GM23338 (cell line): ENCODE measurements around the gene PFN1. TPM values are rescaled to one million over a fixed set of nuclear protein-coding genes. Genes with fewer than 3 reads are reported as not detected.

Experiments used
- ATAC-seq: fragments of 200-7000 bp; cut with Tn5 transposase; 3 replicates; pipeline ENCODE4 v1.9.1; 2020
- DNase-seq: peaks from one replicate; pipeline ENCODE4 v3.0.0-alpha.2; 2015; ENCODE audit warnings: low spot score
- H2AFZ ChIP-seq: fragments of 200-600 bp; sonication (generic); 2 replicates; pipeline ENCODE4 v1.8.0; 2016; ENCODE audit warnings: antibody characterized with exemption, mild to moderate bottlenecking, moderate library complexity
- H3F3A ChIP-seq: fragments of 200-600 bp; sonication (generic); replicated peaks from 2 replicates; pipeline ENCODE4 v1.8.0; 2017; ENCODE audit warnings: antibody characterized with exemption, mixed run types, low read depth
- H3K27ac ChIP-seq: fragments of 200-600 bp; sonication (generic); 2 replicates; pipeline ENCODE4 v1.6.1; 2016; ENCODE audit warnings: low read depth
- H3K27me3 ChIP-seq: fragments of 200-600 bp; sonication (generic); 2 replicates; pipeline ENCODE4 v1.8.0; 2016; ENCODE audit warnings: mild to moderate bottlenecking, mixed run types, moderate library complexity; ENCODE audit not compliant: insufficient read depth
- H3K36me3 ChIP-seq: fragments of 200-600 bp; sonication (generic); 2 replicates; pipeline ENCODE4 v1.8.0; 2016; ENCODE audit warnings: mild to moderate bottlenecking; ENCODE audit not compliant: insufficient read depth
- H3K4me1 ChIP-seq: fragments of 200-600 bp; sonication (generic); 2 replicates; pipeline ENCODE4 v1.8.0; 2016; ENCODE audit warnings: mild to moderate bottlenecking, moderate library complexity; ENCODE audit not compliant: insufficient read depth
- H3K4me2 ChIP-seq: fragments of 200-600 bp; sonication (generic); 2 replicates; pipeline ENCODE4 v1.7.1; 2017; ENCODE audit warnings: mixed run types
- H3K4me3 ChIP-seq: fragments of 200-600 bp; sonication (generic); 2 replicates; pipeline ENCODE4 v1.6.1; 2016; ENCODE audit warnings: mixed run types
- H3K79me2 ChIP-seq: fragments of 200-600 bp; sonication (generic); replicated peaks from 2 replicates; pipeline ENCODE4 v1.8.0; 2017; ENCODE audit warnings: mild to moderate bottlenecking; ENCODE audit not compliant: insufficient read depth
- H3K9me2 ChIP-seq: fragments of 200-600 bp; sonication (generic); 2 replicates; pipeline ENCODE4 v1.8.0; 2017; ENCODE audit not compliant: insufficient read depth
- H4K20me1 ChIP-seq: fragments of 200-600 bp; sonication (generic); replicated peaks from 2 replicates; pipeline ENCODE4 v1.8.0; 2017; ENCODE audit warnings: mild to moderate bottlenecking; ENCODE audit not compliant: insufficient read depth
- H3K27ac Mint-ChIP-seq: 2 replicates; pipeline ENCODE4 v1.8.0; 2020; ENCODE audit warnings: inconsistent platforms, mild to moderate bottlenecking, moderate library complexity, mixed read lengths
- H3K27me3 Mint-ChIP-seq: 3 replicates; pipeline ENCODE4 v1.8.0; 2022; ENCODE audit warnings: low read depth, mild to moderate bottlenecking, moderate library complexity, mixed read lengths, inconsistent platforms; ENCODE audit not compliant: insufficient read depth, poor library complexity
- H3K36me3 Mint-ChIP-seq: 3 replicates; pipeline ENCODE4 v1.8.0; 2021; ENCODE audit warnings: low read depth, mild to moderate bottlenecking, inconsistent platforms, moderate library complexity, mixed read lengths
- H3K4me1 Mint-ChIP-seq: 3 replicates; pipeline ENCODE4 v1.8.0; 2020; ENCODE audit warnings: mild to moderate bottlenecking, inconsistent platforms, mixed read lengths
- H3K4me3 Mint-ChIP-seq: 3 replicates; pipeline ENCODE4 v1.8.0; 2021; ENCODE audit warnings: moderate library complexity, mild to moderate bottlenecking, inconsistent platforms, mixed read lengths
- H3K9me3 Mint-ChIP-seq: 3 replicates; pipeline ENCODE4 v1.8.0; 2020; ENCODE audit warnings: moderate library complexity, mild to moderate bottlenecking, inconsistent platforms, mixed read lengths
- CREB1 ChIP-seq: fragments of 250-450 bp; sonication (Bioruptor Pico); IDR thresholded peaks from 2 replicates; pipeline ENCODE4 v1.5.0; 2020; ENCODE audit warnings: low read depth, mild to moderate bottlenecking, moderate library complexity
- CTCF ChIP-seq, 2 experiments: fragments of 200-600 bp in 1 of 2; sonication (generic) in 1 of 2; conservative IDR thresholded peaks; 2 replicates each; pipeline versions ENCODE4 v1.5.1 to v1.6.1; 2016 to 2017; ENCODE audit warnings: antibody characterized with exemption in 2 of 2, low read depth in 2 of 2, mild to moderate bottlenecking in 2 of 2, moderate library complexity in 1 of 2
- EZH2 ChIP-seq: fragments of 200-600 bp; sonication (generic); IDR thresholded peaks from one replicate; pipeline ENCODE4 v1.8.0; 2017; ENCODE audit warnings: antibody characterized with exemption, mild to moderate bottlenecking, low read depth; ENCODE audit not compliant: unreplicated experiment
- JUNB ChIP-seq: IDR thresholded peaks from one replicate; pipeline ENCODE4 v1.6.1; 2016; ENCODE audit warnings: antibody characterized with exemption; ENCODE audit not compliant: unreplicated experiment
- NANOG ChIP-seq: IDR thresholded peaks from 2 replicates; pipeline ENCODE4 v1.6.1; 2016; ENCODE audit warnings: antibody characterized with exemption, borderline replicate concordance
- REST ChIP-seq: IDR thresholded peaks from one replicate; pipeline ENCODE4 v1.6.1; 2018; ENCODE audit warnings: antibody characterized with exemption; ENCODE audit not compliant: unreplicated experiment
- polyA plus RNA-seq: library from polyadenylated mRNA; unstranded; fragments of >200 nt; fragmentation: Nextera tagmentation; extraction: Ambion mirVana; gene quantifications from 2 replicates; pipeline ENCODE4 v1.2.1, GENCODE V29; 2016
- total RNA-seq: library from RNA; depleted of rRNA; stranded (reverse); fragments of >200 nt; shearing (Covaris generic); gene quantifications from 2 replicates; pipeline ENCODE4 v1.2.3, GENCODE V29; 2014

The PFN1 gene
- total and polyA plus RNA-seq, 2 experiments from 2014 or later: 2,002 to 3,709 TPM

GRCh38 chr17:4899341-4900230 lies 48.7 kb downstream of the PFN1 start, which contains the start of gene C17orf107:
C17orf107 (plus strand) TSS chr17:4899536; CDS start chr17:4899763, 227 bp downstream.
- Histone ChIP-seq H3K4me2 (peak within 1 kb of the TSS; percentile 95), H4K20me1 (no peaks in the 10 kb centered on the region), H3K4me1 (0 out of 2 replicates have a peak, but pooled peaks cover 5% of the 10 kb centered on the region), H3K9me2 (no peaks in the 10 kb centered on the region), H3F3A (peaks cover 37% of the 10 kb centered on the region), H3K36me3 (no peaks in the 10 kb centered on the region; the same call in 1 of the 2 replicates), H3K27me3 (peaks cover 9% of the 10 kb centered on the region), H3K4me3 (peak within 1 kb of the TSS; percentile 77), H3K79me2 (no peaks in the 10 kb centered on the region), H3K27ac (no peak within 1 kb of the TSS), H2AFZ (peak within 1 kb of the TSS; percentile 87)
- peak within 1 kb of the TSS; percentile 90 for H3K27ac Mint-ChIP-seq
- TF ChIP-seq CTCF (conservative IDR thresholded peaks at IDR 0.05; ENCODE audit: low read depth in 2 of 2) (peak in 1 of 2 experiments; percentile 21; a peak in 2 of 4 replicates), NANOG (no peak), JUNB (no peak), REST (no peak), EZH2 (no peak), CREB1 (peak; percentile 92)
- H3K4me1 Mint-ChIP-seq: peaks cover 26% of the 10 kb centered on the region
- peaks cover 14% of the 10 kb centered on the region; the same call in 2 of the 3 replicates for H3K36me3 Mint-ChIP-seq
- DNase-seq: peak; percentile 92
- H3K4me3 Mint-ChIP-seq: peak within 1 kb of the TSS; percentile 85
- ATAC-seq: peak; percentile 49
- H3K27me3 Mint-ChIP-seq: peaks cover 33% of the 10 kb centered on the region
- H3K9me3 Mint-ChIP-seq: no peaks in the 10 kb centered on the region

GRCh38 chr17:4898927-4899326 lies 49.4 kb downstream of the PFN1 start:
- H3K27ac ChIP-seq: no peak overlapping the region
- DNase-seq: no peak
- H2AFZ ChIP-seq: no peak overlapping the region
- H3K27me3 ChIP-seq: peaks cover 9% of the 10 kb centered on the region
- no peak for ATAC-seq
- peak overlapping the region; percentile 77 for H3K4me3 ChIP-seq
- H3F3A ChIP-seq: peaks cover 37% of the 10 kb centered on the region
- Mint-ChIP-seq H3K4me1 (peaks cover 26% of the 10 kb centered on the region), H3K27me3 (peaks cover 33% of the 10 kb centered on the region), H3K4me3 (peak overlapping the region; percentile 72), H3K36me3 (peaks cover 14% of the 10 kb centered on the region; the same call in 2 of the 3 replicates), H3K9me3 (no peaks in the 10 kb centered on the region), H3K27ac (no peak overlapping the region)
- 0 out of 2 replicates have a peak, but pooled peaks cover 5% of the 10 kb centered on the region for H3K4me1 ChIP-seq
- no peaks in the 10 kb centered on the region for H4K20me1 ChIP-seq
- peak overlapping the region; percentile 95 for H3K4me2 ChIP-seq
- H3K79me2 ChIP-seq: no peaks in the 10 kb centered on the region
- no peaks in the 10 kb centered on the region for H3K9me2 ChIP-seq
- H3K36me3 ChIP-seq: no peaks in the 10 kb centered on the region; the same call in 1 of the 2 replicates
- no peak for TF ChIP-seq REST
